GM12878 (cell line): ENCODE results near the gene CIP2A. TPM values are rescaled to one million over a fixed set of nuclear protein-coding genes. Genes with fewer than 3 reads are reported as not detected.

Experiments
- ATAC-seq: fragments of 200-7000 bp; cut with Tn5 transposase; 3 replicates; pipeline ENCODE4 v1.9.1; 2020; ENCODE audit warnings: mild to moderate bottlenecking, moderate library complexity
- BruUV-seq: library from RNA; stranded (reverse); fragments of 400-500 nt; replicated peaks from 2 replicates; lab custom pipeline; 2021; lab: Mats Ljungman, UMichigan
- CTCF ChIA-PET: fragments of 300-600 bp; sonication (Branson Sonifier 250); formaldehyde crosslinking; extraction: SDS; loops from one replicate; lab custom pipeline; 2021; ENCODE audit warnings: inconsistent platforms; lab: Yijun Ruan, JAX
- POLR2A ChIA-PET: fragments of 350-600 bp; formaldehyde crosslinking; extraction: SDS; loops from one replicate; lab custom pipeline; 2021; ENCODE audit warnings: inconsistent platforms; lab: Charles Lee
- RAD21 ChIA-PET: fragments of 300-600 bp; sonication (Branson Sonifier 250); formaldehyde crosslinking; loops from one replicate; lab custom pipeline; 2023; ENCODE audit warnings: antibody characterized with exemption; ENCODE audit not compliant: unreplicated experiment; lab: Charles Lee
- SMC1A ChIA-PET: fragments of 300-600 bp; sonication (Branson Sonifier 250); formaldehyde crosslinking; loops from one replicate; lab custom pipeline; 2023; ENCODE audit not compliant: unreplicated experiment, uncharacterized antibody; lab: Charles Lee
- DNase-seq: peaks from one replicate; pipeline ENCODE4 v3.0.0-alpha.2; 2011; ENCODE audit warnings: low read depth, low spot score
- FAIRE-seq: peaks from 3 replicates; lab custom pipeline; 2011; peaks lifted over from hg19 to GRCh38; lab: Jason Lieb, UNC
- H2AFZ ChIP-seq: 2 replicates; pipeline ENCODE4 v1.6.0; 2011; ENCODE audit warnings: low read depth, low read length, control low read depth; ENCODE audit not compliant: control insufficient read depth
- H3K27ac ChIP-seq: 2 replicates; pipeline ENCODE4 v1.5.1; 2011; ENCODE audit warnings: control low read depth; ENCODE audit not compliant: control insufficient read depth, insufficient read depth
- H3K27me3 ChIP-seq, 2 experiments: replicated peaks in 1 of 2; 2 replicates each; pipeline versions ENCODE4 v1.6.0 to v1.6.1; 2011; ENCODE audit warnings: low read length in 1 of 2; ENCODE audit not compliant: control insufficient read depth in 2 of 2, insufficient read depth in 2 of 2
- H3K36me3 ChIP-seq, 2 experiments: 2 replicates each; pipeline ENCODE4 v1.5.1; 2011; ENCODE audit warnings: low read length in 1 of 2; ENCODE audit not compliant: control insufficient read depth in 2 of 2, insufficient read depth in 2 of 2
- H3K4me1 ChIP-seq: 2 replicates; pipeline ENCODE4 v1.6.1; 2011; ENCODE audit warnings: mild to moderate bottlenecking, low read length, moderate library complexity, mixed read lengths; ENCODE audit not compliant: control insufficient read depth, insufficient read depth
- H3K4me2 ChIP-seq: 2 replicates; pipeline ENCODE4 v1.6.0; 2011; ENCODE audit warnings: control low read depth; ENCODE audit not compliant: control insufficient read depth, insufficient read depth
- H3K4me3 ChIP-seq: fragments of 200-600 bp; sonication (generic); 2 replicates; pipeline ENCODE4 v1.5.1; 2016
- H3K79me2 ChIP-seq: 2 replicates; pipeline ENCODE4 v1.6.0; 2011; ENCODE audit warnings: low read length; ENCODE audit not compliant: control insufficient read depth, insufficient read depth
- H3K9ac ChIP-seq: 2 replicates; pipeline ENCODE4 v1.8.0; 2011; ENCODE audit warnings: low read length, control low read depth, mixed read lengths; ENCODE audit not compliant: control insufficient read depth, insufficient read depth
- H3K9me3 ChIP-seq: replicated peaks from 3 replicates; pipeline ENCODE4 v1.5.1; 2011; ENCODE audit warnings: mild to moderate bottlenecking, low read length; ENCODE audit not compliant: control insufficient read depth, insufficient read depth
- H4K20me1 ChIP-seq: 2 replicates; pipeline ENCODE4 v1.6.0; 2011; ENCODE audit not compliant: control insufficient read depth, insufficient read depth
- ATF7 ChIP-seq: fragments of 450-650 bp; IDR thresholded peaks from 2 replicates; pipeline ENCODE4 v1.6.1; 2016; ENCODE audit warnings: low read depth, mild to moderate bottlenecking
- BMI1 ChIP-seq: fragments of 450-650 bp; IDR thresholded peaks from 2 replicates; pipeline ENCODE4 v1.6.1; 2016; ENCODE audit warnings: mild to moderate bottlenecking, moderate library complexity, borderline replicate concordance
- CHD1 ChIP-seq: IDR thresholded peaks from 2 replicates; pipeline ENCODE4 v1.6.1; 2012; ENCODE audit warnings: low read depth, low read length, improper control_type of control experiment
- ETV6 ChIP-seq, 2 experiments: fragments of 450-650 bp in 1 of 2; IDR thresholded peaks in 1 of 2; conservative IDR thresholded peaks in 1 of 2; 2 replicates each; pipeline ENCODE4 v1.6.1; 2014; ENCODE audit warnings: antibody characterized with exemption in 1 of 2, borderline replicate concordance in 1 of 2, low read depth in 1 of 2, mild to moderate bottlenecking in 1 of 2, moderate library complexity in 1 of 2
- HDGF ChIP-seq: fragments of 450-650 bp; IDR thresholded peaks from 2 replicates; pipeline ENCODE4 v1.6.1; 2016; ENCODE audit warnings: antibody characterized with exemption
- IKZF2 ChIP-seq, 2 experiments: fragments of 450-650 bp; IDR thresholded peaks; 2 replicates each; pipeline ENCODE4 v1.6.1; 2017; ENCODE audit warnings: mild to moderate bottlenecking in 2 of 2, moderate library complexity in 2 of 2
- KAT2A ChIP-seq: conservative IDR thresholded peaks from 2 replicates; pipeline ENCODE4 v1.6.1; 2011; ENCODE audit warnings: low read depth, low read length; ENCODE audit not compliant: control insufficient read depth
- KLF5 ChIP-seq: fragments of 450-650 bp; IDR thresholded peaks from 2 replicates; pipeline ENCODE4 v1.6.1; 2014; ENCODE audit warnings: mild to moderate bottlenecking; ENCODE audit not compliant: partially characterized antibody
- MYB ChIP-seq: fragments of 150-350 bp; IDR thresholded peaks from 2 replicates; pipeline ENCODE4 v1.6.1; 2014; ENCODE audit warnings: mild to moderate bottlenecking, low read depth, low read length, borderline replicate concordance
- POLR2AphosphoS5 ChIP-seq: IDR thresholded peaks from 2 replicates; pipeline ENCODE4 v1.6.1; 2011; ENCODE audit warnings: mild to moderate bottlenecking, low read length, inconsistent platforms
- RAD21 ChIP-seq: IDR thresholded peaks from 2 replicates; pipeline ENCODE4 v1.6.1; 2011; ENCODE audit warnings: mild to moderate bottlenecking, low read depth, low read length, moderate library complexity; ENCODE audit not compliant: insufficient read depth
- RBBP5 ChIP-seq: fragments of 200-600 bp; sonication (generic); conservative IDR thresholded peaks from 2 replicates; pipeline ENCODE4 v1.6.1; 2016
- SKIL ChIP-seq: fragments of 450-650 bp; IDR thresholded peaks from 2 replicates; pipeline ENCODE4 v1.6.1; 2017; ENCODE audit warnings: mild to moderate bottlenecking, low read depth, inconsistent platforms; ENCODE audit not compliant: poor library complexity, severe bottlenecking
- SMC3 ChIP-seq: IDR thresholded peaks from 2 replicates; pipeline ENCODE4 v1.6.1; 2011; ENCODE audit warnings: low read length, improper control_type of control experiment, borderline replicate concordance
- STAT3 ChIP-seq: IDR thresholded peaks from 2 replicates; pipeline ENCODE4 v1.6.1; 2011; ENCODE audit warnings: low read depth, low read length, improper control_type of control experiment
- TBL1XR1 ChIP-seq: IDR thresholded peaks from 2 replicates; pipeline ENCODE4 v1.6.1; 2012; ENCODE audit warnings: low read depth, low read length, improper control_type of control experiment
- ZBTB40 ChIP-seq: fragments of 450-650 bp; IDR thresholded peaks from 2 replicates; pipeline ENCODE4 v1.6.1; 2016; ENCODE audit warnings: mild to moderate bottlenecking, moderate library complexity, borderline replicate concordance
- ZSCAN29 ChIP-seq: fragments of 450-650 bp; IDR thresholded peaks from 2 replicates; pipeline ENCODE4 v1.6.1; 2017; ENCODE audit warnings: mild to moderate bottlenecking, moderate library complexity
- WGBS: methylation state at CpG from one replicate; pipeline ENCODE4 v1.1.6; 2016; ENCODE audit warnings: low lambda C conversion rate; ENCODE audit not compliant: insufficient replicate concordance, insufficient coverage; ENCODE audit errors: missing lambda C conversion rate; 5-methylcytosine and 5-hydroxymethylcytosine counted together
- in situ Hi-C: fragments of 300-500 bp; cut with MboI; formaldehyde crosslinking; loops from 9 replicates; pipeline ENCODE4 v1.14.3; 2018; ENCODE audit warnings: mixed read lengths
- intact Hi-C: fragments of 100-400 bp; cut with micrococcal nuclease; formaldehyde crosslinking; loops from one replicate; pipeline ENCODE4 v1.14.2; 2022; ENCODE audit not compliant: unreplicated experiment
- polyA plus RNA-seq, 11 experiments: library from polyadenylated mRNA; depleted of rRNA in 4 of 11; unstranded in 6 of 11; stranded (reverse) in 5 of 11; fragments of >200 nt; fragmentation: Nextera tagmentation in 4 of 11; fragmentation: Illumina TruSeq in 1 of 11; extraction: Ambion mirVana in 4 of 11; extraction: Trizol in 1 of 11; gene quantifications; 1 replicate in 1 of 11; 2 replicates in 10 of 11; pipeline versions ENCODE4 v1.2.1 to v1.2.3, GENCODE V29; 2011 to 2016; ENCODE audit warnings: inconsistent platforms in 2 of 11, missing spikeins in 2 of 11, low read depth in 1 of 11
- total RNA-seq, 4 experiments: library from RNA; depleted of rRNA in 3 of 4; stranded (reverse); fragments of >200 nt in 3 of 4; fragmentation: Illumina TruSeq in 1 of 4; extraction: Trizol in 1 of 4; gene quantifications; 2 replicates each; pipeline versions ENCODE4 v1.2.1 to v1.2.3, GENCODE V29; 2013 to 2021

The CIP2A gene
- total and polyA plus RNA-seq, 10 of the 15 experiments (the other 5 are each of a cell fraction or from before 2014, with no cell fraction given): 12.5 to 29.7 (median 26.5) TPM

GRCh38 chr3:108518895-108519294 is 70.3 kb downstream of the CIP2A start (continued):
- no peak for TF ChIP-seq SMC3
- no peak for TF ChIP-seq ETV6 (conservative IDR thresholded peaks at IDR 0.05 in 1 of 2, IDR thresholded peaks at IDR 0.05 in 1 of 2; ENCODE audit: borderline replicate concordance in 1 of 2, low read depth in 1 of 2)
- TF ChIP-seq RAD21: no peak
- no peak for TF ChIP-seq HDGF
- TF ChIP-seq KLF5: no peak
- TF ChIP-seq KAT2A: no peak
- no peak for TF ChIP-seq POLR2AphosphoS5
- TF ChIP-seq IKZF2 (IDR thresholded peaks at IDR 0.05): no peak
- no peak for TF ChIP-seq STAT3
- no peak for TF ChIP-seq CHD1

- SMC1A ChIA-PET: no interaction called here
- ATAC-seq: no peak
- H3K4me3 ChIP-seq: no peak overlapping the region
- CTCF ChIA-PET: interaction anchor here (1.2 to 2.7 kb wide), 2 partner anchors 35 to 39 kb away, joined by 3 to 8 read pairs; no protein-coding TSS in a partner anchor
- intact Hi-C loops: no loop called here
- H3K4me2 ChIP-seq: no peak overlapping the region
- BruUV-seq: no TSS peak
- no peaks in the 10 kb centered on the region for H3K27me3 ChIP-seq
- no peaks in the 10 kb centered on the region for H3K4me1 ChIP-seq
- no peak overlapping the region for H3K27ac ChIP-seq
- RAD21 ChIA-PET: no interaction called here
- no peak overlapping the region for H3K9ac ChIP-seq
- no peaks in the 10 kb centered on the region for H3K79me2 ChIP-seq
- no peaks in the 10 kb centered on the region for H4K20me1 ChIP-seq
- in situ Hi-C loops: no loop called here
- no peak overlapping the region for H2AFZ ChIP-seq
- 12% methylated on average over 2 of the region's 2 CpGs for WGBS
- FAIRE-seq: no peak
- no peak for DNase-seq
- H3K36me3 ChIP-seq: no peaks in the 10 kb centered on the region
- no peaks in the 10 kb centered on the region for H3K9me3 ChIP-seq
- POLR2A ChIA-PET: no interaction called here
- TF ChIP-seq ATF7 (no peak), HDGF (no peak), RBBP5 (no peak), SKIL (no peak), TBL1XR1 (no peak), BMI1 (no peak), ZBTB40 (no peak), ZSCAN29 (no peak), MYB (no peak)
Observed at GRCh38 chr3:108516881-108517280, 72.4 kb downstream of the CIP2A start.
